Fibroblast of mammary gland (primary cell): ENCODE results near the gene PTGES3.
"Not testable (repeated sequence)": the region's sequence is repeated elsewhere in the genome, so short reads cannot be mapped to it uniquely, and the experiment has no call there.

Experiments
- DNase-seq: peaks from one replicate; pipeline ENCODE4 v3.0.0-alpha.2; 2010; ENCODE audit warnings: low read depth
- H3K4me3 ChIP-seq: 2 replicates; pipeline ENCODE4 v1.5.1; 2011; ENCODE audit warnings: low read depth, mild to moderate bottlenecking, low read length, moderate library complexity; ENCODE audit not compliant: control insufficient read depth
- CTCF ChIP-seq: conservative IDR thresholded peaks from 2 replicates; pipeline ENCODE4 v1.5.1; 2011; ENCODE audit warnings: low read depth, low read length, inconsistent platforms; ENCODE audit not compliant: control insufficient read depth, insufficient read depth

Gene PTGES3

GRCh38 chr12:56658921-56659320, 29.2 kb downstream of the PTGES3 start:
- DNase-seq = no peak
- no peak overlapping the region for H3K4me3 ChIP-seq
- TF ChIP-seq CTCF = no peak

DNA sequence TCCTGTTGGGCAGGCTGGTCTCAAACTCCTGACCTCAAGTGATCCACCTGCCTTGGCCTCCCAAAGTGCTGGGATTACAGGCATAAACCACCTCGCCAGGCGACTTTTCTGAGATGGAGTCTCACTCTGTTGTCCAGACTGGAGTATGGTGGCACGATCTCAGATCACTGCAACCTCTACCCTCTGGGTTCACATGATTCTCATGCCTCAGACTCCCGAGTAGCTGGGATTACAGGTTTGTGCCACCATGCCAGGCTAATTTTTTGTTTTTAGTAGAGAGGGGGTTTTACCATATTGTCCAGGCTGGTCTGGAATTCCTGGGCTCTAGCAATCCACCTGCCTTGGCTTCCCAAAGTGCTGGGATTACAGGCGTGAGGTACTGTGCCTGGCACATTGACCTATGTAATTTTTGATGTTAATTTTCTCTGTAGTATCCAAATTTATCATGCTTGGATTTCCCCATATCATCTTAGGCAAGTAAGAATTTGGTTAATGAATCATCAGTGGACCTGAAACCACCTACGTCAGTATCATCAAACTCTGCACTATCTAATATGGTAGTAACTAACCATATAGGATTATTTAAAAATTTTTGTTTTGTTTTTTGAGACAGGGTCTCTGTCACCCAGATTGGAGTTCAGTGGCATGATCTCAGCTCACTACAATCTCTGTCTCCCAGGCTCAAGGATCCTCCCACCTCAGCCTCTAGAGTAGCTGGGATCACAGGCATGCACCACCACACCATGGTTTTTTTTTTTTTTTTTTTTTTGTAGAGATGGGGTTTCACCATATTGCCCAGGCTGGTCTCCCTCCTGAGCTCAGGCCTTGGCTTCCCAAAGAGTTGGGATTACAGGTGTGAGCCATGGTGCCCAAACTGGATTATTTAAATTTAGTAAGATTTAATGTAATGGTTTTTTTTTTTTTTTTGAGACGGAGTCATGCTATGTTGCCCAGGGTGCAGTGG, 30.4 kb downstream of the PTGES3 start:
- no peak for TF ChIP-seq CTCF
- H3K4me3 ChIP-seq = no peak overlapping the region
- DNase-seq = peak; percentile 23

DNA sequence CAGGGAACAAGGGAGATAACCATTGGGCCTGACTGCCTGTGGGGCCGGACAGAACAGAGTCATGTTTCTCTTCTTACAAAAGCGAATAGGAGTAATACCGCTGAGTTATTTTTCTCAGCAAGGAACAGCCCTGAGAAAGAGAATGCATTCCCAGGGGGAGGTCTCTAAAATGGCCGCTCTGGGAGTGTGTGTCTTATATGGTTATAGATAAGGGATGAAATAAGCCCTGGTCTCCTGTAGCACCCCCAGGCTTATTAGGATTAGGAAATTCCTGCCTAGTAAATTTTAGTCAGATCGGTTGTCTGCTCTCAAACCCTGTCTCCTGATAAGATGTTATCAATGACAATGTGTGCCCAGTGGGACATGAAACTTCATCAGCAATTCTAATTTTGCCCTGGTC, 34.3 kb downstream of the PTGES3 start:
- DNase-seq, H3K4me3 ChIP-seq: not testable (repeated sequence)

DNA sequence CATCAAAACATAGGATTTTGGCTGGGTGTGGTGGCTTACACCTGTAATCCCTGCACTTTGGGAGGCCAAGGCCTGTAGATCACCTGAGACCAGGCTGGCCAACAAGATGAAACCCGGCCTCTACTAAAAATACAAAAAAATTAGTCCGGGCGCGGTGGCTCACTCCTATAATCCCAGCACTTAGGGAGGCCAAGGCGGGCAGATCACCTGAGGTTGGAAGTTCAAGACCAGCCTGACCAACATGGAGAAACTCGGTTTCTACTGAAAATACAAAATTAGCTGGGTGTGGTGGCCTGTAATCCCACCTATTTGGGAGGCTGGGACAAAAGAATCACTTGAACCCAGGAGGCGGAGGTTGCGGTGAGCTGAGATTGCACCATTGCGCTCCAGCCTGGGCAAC, 40.1 kb downstream of the PTGES3 start:
- DNase-seq, H3K4me3 ChIP-seq: not testable (repeated sequence)

GRCh38 chr12:56645717-56646446, 42.2 kb downstream of the PTGES3 start, which contains the start of gene ATP5F1B:
Gene ATP5F1B, minus strand, starts transcription at chr12:56645984. Its CDS starts 21 bp downstream, at chr12:56645963.
- peak; percentile 100 for DNase-seq
- no peak for TF ChIP-seq CTCF
- H3K4me3 ChIP-seq = peak within 1 kb of the TSS; percentile 100

DNA sequence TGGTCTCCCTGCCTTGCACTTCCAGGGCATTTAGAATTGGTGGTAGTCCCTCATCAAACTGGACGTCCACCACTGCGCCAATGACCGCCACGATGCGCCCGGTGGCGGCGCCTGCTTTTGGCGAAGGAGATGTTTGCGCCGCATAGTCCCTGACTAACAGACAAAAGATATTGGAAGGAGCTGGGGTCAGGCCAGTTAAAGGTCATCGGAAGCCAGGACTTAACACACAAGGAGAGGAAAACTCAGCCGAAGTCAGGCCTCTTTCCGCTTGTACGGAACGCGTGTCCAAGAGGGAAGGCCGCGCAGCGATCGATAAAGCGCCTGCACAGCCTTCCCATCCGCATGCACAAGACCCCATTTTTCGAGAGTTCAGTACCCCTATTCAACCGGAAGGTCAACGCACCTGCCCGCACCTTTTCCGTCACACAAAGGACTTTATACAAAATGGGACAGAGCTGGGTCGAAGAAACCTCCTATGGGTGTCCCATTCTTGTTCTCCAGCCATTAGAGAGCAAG, 42.8 kb downstream of the PTGES3 start:
- H3K4me3 ChIP-seq = peak overlapping the region; percentile 100
- DNase-seq = peak; percentile 34

GRCh38 chr12:56644654-56645053, 43.4 kb downstream of the PTGES3 start:
- peak; percentile 42 for DNase-seq
- H3K4me3 ChIP-seq = peak overlapping the region; percentile 100
- no peak for TF ChIP-seq CTCF

More for the DNA sequence above, 42.8 kb downstream of the PTGES3 start:
- TF ChIP-seq CTCF = no peak
